ENCODE results near the gene INSYN1. TPM values are rescaled to one million over a fixed set of nuclear protein-coding genes. Genes with fewer than 3 reads are reported as not detected.

The INSYN1 gene
- total and polyA plus RNA-seq, 10 of the 15 experiments (the other 5 are each of a cell fraction or from before 2014, with no cell fraction given): not detected

GRCh38 chr15:73760330-73761329, 7.5 kb upstream of the INSYN1 start:
- ChIA-PET RAD21 (ENCODE audit: unreplicated experiment) (no interaction called here), SMC1A (ENCODE audit: uncharacterized antibody, unreplicated experiment) (no interaction called here), CTCF (no interaction called here), POLR2A (no interaction called here)
- no peak overlapping the region for H3K4me3 ChIP-seq
- no peak overlapping the region for H3K4me2 ChIP-seq (ENCODE audit: control insufficient read depth, insufficient read depth)
- H2AFZ ChIP-seq (ENCODE audit: control insufficient read depth, low read depth, low read length): no peak overlapping the region
- H3K4me1 ChIP-seq (ENCODE audit: control insufficient read depth, insufficient read depth, low read length): no peaks in the 10 kb centered on the region
- ATAC-seq: no peak
- no peak for FAIRE-seq
- H3K27ac ChIP-seq (ENCODE audit: control insufficient read depth, insufficient read depth): no peak overlapping the region
- no peaks in the 10 kb centered on the region for H3K36me3 ChIP-seq (ENCODE audit: control insufficient read depth in 2 of 2, insufficient read depth in 2 of 2, low read length in 1 of 2)
- in situ Hi-C loops (cut with MboI): loop anchor here (5.0 kb wide), 1 partner anchor 48 kb away; no protein-coding TSS in a partner anchor
- H4K20me1 ChIP-seq (ENCODE audit: control insufficient read depth, insufficient read depth): no peaks in the 10 kb centered on the region
- intact Hi-C loops (cut with micrococcal nuclease; ENCODE audit: unreplicated experiment): no loop called here
- no TSS peak for BruUV-seq (replicated peaks)
- WGBS (ENCODE audit: insufficient coverage, insufficient replicate concordance, low lambda C conversion rate, missing lambda C conversion rate): 19% methylated on average over 11 of the region's 11 CpGs
- H3K79me2 ChIP-seq (ENCODE audit: control insufficient read depth, insufficient read depth, low read length): no peaks in the 10 kb centered on the region
- no peak for DNase-seq (ENCODE audit: low read depth, low spot score)
- H3K9ac ChIP-seq (ENCODE audit: control insufficient read depth, insufficient read depth, low read length): no peak overlapping the region
- H3K9me3 ChIP-seq (replicated peaks; ENCODE audit: control insufficient read depth, insufficient read depth, low read length): no peaks in the 10 kb centered on the region
- H3K27me3 ChIP-seq (replicated peaks in 1 of 2; ENCODE audit: control insufficient read depth in 2 of 2, insufficient read depth in 2 of 2, low read length in 1 of 2): peaks cover 3 to 5% of the 10 kb centered on the region in 2 experiments; a peak in 3 of 4 replicates
- TF ChIP-seq RB1 (IDR thresholded peaks at IDR 0.05; ENCODE audit: borderline replicate concordance) (no peak), PKNOX1 (IDR thresholded peaks at IDR 0.05) (no peak), SUPT20H (IDR thresholded peaks at IDR 0.05; ENCODE audit: borderline replicate concordance, control insufficient read depth, low read depth, low read length) (no peak), SMAD1 (IDR thresholded peaks at IDR 0.05; ENCODE audit: low read depth, partially characterized antibody) (no peak), GATAD2B (conservative IDR thresholded peaks at IDR 0.05; ENCODE audit: low read depth) (no peak), PAX5 (IDR thresholded peaks at IDR 0.05; ENCODE audit: borderline replicate concordance, low read depth, low read length) (no peak), RFX5 (IDR thresholded peaks at IDR 0.05; ENCODE audit: low read depth, low read length) (no peak), NKRF (conservative IDR thresholded peaks at IDR 0.05) (no peak), MEF2A (IDR thresholded peaks at IDR 0.05; ENCODE audit: insufficient read depth, low read depth, low read length) (no peak), CUX1 (IDR thresholded peaks at IDR 0.05; ENCODE audit: insufficient replicate concordance, low read depth, low read length) (no peak), EZH2 (IDR thresholded peaks at IDR 0.05; ENCODE audit: borderline replicate concordance, control insufficient read depth, low read depth, low read length) (no peak)

All from GM12878 (cell line).